Measurements from ENCODE around the gene YWHAH. TPM values are rescaled to one million over a fixed set of nuclear protein-coding genes. Genes with fewer than 3 reads are reported as not detected.

The YWHAH gene
- total RNA-seq, 1 donor from 2014 or later, result 139 TPM

DNA sequence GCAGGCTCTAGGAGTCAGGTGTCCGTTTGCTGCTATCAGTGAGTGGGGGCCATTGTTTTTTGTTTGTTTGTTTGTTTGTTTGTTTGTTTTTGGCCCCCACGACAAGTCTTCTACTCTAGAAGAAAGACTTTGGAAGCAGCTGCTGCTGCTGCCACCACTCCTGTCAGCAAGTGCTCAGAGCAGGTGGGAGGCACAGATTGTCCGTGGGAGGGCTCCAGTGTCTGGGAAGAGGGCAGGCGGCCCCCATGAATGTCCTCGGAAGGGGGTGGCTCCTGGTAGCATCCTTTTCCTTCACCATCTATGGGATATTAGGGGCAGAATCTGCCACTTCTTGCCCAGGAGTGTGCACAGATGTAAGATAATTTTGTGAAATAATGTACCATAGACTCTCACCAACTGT lies 37.8 kb upstream of the YWHAH start:
- TF ChIP-seq CTCF (IDR thresholded peaks at IDR 0.05), result no peak
- peaks cover 23 to 50% of the 10 kb centered on the region in 2 donors for H3K36me3 ChIP-seq
- no peak overlapping the region for H3K4me3 ChIP-seq
- intact Hi-C loops (cut with DNase I), result no loop called here
- no peaks in the 10 kb centered on the region for H3K9me3 ChIP-seq
- no peaks in the 10 kb centered on the region for H3K27me3 ChIP-seq
- no peak for DNase-seq (ENCODE audit: low spot score in 2 of 2)
- H3K4me1 ChIP-seq, result no peaks in the 10 kb centered on the region
- H3K27ac ChIP-seq, result no peak overlapping the region

DNA sequence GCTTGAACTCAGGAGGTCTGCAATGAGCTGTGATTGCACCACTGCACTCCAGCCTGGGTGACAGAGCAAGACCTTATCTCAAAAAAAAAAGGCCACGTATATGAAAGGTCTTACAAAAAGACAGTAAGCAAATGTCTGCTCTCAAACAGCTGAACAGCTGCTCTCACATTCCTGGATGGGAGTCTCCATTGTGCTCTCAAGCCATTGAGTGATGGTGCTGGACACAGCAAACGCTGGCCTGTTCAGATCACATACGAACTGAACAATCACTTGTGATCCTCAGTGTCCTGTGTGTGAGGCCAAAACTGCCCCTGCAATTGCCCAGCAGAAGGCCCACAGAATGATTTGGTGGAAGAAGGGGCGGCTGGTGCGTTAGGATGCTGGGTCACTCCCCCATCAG lies 34.4 kb upstream of the YWHAH start:
- Histone ChIP-seq H3K27ac (no peak overlapping the region), H3K27me3 (no peaks in the 10 kb centered on the region), H3K36me3 (peaks cover 8 to 30% of the 10 kb centered on the region in 2 donors), H3K4me1 (no peaks in the 10 kb centered on the region), H3K9me3 (no peaks in the 10 kb centered on the region), H3K4me3 (no peak overlapping the region)
- TF ChIP-seq CTCF (IDR thresholded peaks at IDR 0.05), result no peak
- intact Hi-C loops (cut with DNase I), result no loop called here
- DNase-seq (ENCODE audit: low spot score in 2 of 2), result no peak

- Histone ChIP-seq H3K27me3 (no peaks in the 10 kb centered on the region), H3K4me3 (no peak overlapping the region), H3K4me1 (no peaks in the 10 kb centered on the region), H3K27ac (no peak overlapping the region), H3K36me3 (peaks cover 8 to 12% of the 10 kb centered on the region in 2 donors), H3K9me3 (no peaks in the 10 kb centered on the region)
- intact Hi-C loops (cut with DNase I), result no loop called here
- no peak for TF ChIP-seq CTCF (IDR thresholded peaks at IDR 0.05)
- DNase-seq (ENCODE audit: low spot score in 2 of 2), result no peak
These were observed 32.5 kb upstream of the YWHAH start for GRCh38 chr22:31911565-31912406.

DNA sequence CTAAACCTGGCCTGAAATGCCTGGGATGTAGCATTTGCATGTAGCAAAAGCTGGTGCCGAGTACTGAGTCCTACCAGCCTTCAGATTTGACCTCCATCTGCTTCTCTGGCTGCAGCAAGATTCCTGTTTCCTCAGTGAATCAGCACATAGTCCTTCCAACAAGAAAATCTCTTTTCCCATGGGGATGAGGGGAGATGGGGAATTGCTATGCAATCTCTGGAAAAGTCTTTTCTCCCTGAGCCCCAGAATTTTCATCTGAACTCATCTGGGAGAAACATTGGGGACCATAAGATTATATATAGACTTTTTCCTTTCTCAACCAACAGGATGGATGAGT lies 32.0 kb upstream of the YWHAH start:
- no peak for DNase-seq (ENCODE audit: low spot score in 2 of 2)
- TF ChIP-seq CTCF (IDR thresholded peaks at IDR 0.05), result no peak
- Histone ChIP-seq H3K4me3 (no peak overlapping the region), H3K9me3 (no peaks in the 10 kb centered on the region), H3K4me1 (no peaks in the 10 kb centered on the region), H3K27me3 (no peaks in the 10 kb centered on the region), H3K27ac (no peak overlapping the region), H3K36me3 (peaks cover 5 to 11% of the 10 kb centered on the region in 2 donors)
- intact Hi-C loops (cut with DNase I), result no loop called here

- Histone ChIP-seq H3K9me3 (no peaks in the 10 kb centered on the region), H3K4me3 (no peak overlapping the region), H3K36me3 (peaks cover 0 to 2% of the 10 kb centered on the region in 2 donors), H3K27me3 (no peaks in the 10 kb centered on the region), H3K4me1 (no peaks in the 10 kb centered on the region), H3K27ac (no peak overlapping the region)
- DNase-seq (ENCODE audit: low spot score in 2 of 2), result no peak
- intact Hi-C loops (cut with DNase I), result no loop called here
- TF ChIP-seq CTCF (IDR thresholded peaks at IDR 0.05), result no peak
These were observed 28.7 kb upstream of the YWHAH start for GRCh38 chr22:31915586-31915985.
